Fibroblast of skin of right biceps (primary cell): ENCODE measurements around the gene MRPL19.
"Not testable (repeated sequence)": the region's sequence is repeated elsewhere in the genome, so short reads cannot be mapped to it uniquely, and the experiment has no call there.

Source experiments
- DNase-seq: peaks from one replicate; pipeline ENCODE4 v3.0.0-alpha.2; 2013

MRPL19 gene

DNA sequence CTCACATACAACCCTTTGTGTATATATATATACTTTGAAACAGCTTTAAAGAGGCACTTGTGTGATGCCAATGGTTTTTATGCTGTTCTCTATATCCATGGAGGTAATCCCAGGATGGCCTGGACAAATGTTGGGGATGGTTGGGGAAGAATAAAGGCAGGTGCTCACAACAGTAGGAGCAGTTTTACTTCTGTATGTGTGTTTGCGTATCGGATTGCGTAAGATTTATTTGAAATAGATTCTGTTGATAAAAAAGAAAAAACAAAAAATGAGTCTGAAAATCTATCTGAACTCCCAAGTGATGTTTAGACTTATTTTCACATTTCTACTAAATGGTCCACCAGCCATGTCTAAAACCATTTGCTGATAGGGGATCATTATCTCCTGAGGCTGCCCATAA, 29.3 kb downstream of the MRPL19 start:
- no peak for DNase-seq

DNA sequence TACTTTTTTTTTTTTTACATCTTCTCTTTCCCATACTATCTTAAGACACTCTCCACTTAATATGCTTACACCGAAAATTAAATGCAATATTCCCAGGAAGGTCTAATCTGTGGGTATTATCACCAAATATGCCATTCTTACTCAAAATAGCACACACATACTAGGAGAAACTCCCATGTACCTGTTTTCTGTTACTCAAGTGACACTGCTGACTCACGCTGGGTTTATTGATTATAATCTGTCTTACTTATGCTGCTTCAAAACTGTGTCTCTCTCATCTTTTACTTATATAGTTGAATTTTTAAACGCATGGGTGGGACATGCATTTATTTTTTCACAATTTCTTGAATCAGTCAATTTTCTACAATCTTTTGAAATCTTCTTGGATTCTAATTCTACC, 29.9 kb downstream of the MRPL19 start:
- no peak for DNase-seq

DNA sequence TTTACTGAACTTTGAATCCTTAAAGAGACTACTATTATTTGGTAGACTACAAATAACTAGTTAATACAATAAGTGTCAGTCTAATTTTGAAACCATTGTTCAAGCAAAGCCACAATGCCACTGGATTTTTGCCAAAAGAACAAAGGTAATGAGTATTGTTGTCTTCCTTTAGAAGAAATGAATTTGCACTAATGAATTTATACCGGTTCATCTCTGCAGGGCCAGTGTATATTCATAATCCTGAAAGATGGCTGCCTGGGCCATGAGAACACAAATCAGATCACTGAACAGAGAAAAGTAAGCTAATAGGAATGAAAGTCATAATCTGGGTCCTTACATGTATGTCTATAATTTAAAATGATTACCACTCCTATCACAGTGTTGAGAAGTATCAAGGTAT, 33.0 kb downstream of the MRPL19 start:
- no peak for DNase-seq

DNA sequence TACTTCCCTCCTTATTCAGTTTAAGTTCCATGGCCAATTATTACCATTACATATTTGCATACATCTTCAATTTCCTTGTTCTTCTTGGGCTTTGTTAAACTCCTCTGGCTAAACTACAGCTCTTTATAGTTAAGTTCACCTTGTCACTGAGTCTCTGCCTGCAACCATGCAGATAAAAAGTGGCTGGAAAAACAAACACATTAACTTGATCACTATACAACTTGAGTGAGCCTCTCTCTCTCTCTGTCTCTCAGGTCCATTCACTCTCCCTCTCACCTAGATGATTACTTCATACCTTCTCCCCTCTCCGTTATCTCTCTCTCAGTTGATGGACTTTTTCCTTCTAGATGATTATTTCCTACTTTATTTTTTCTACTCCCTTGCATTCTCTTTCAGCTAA, 33.8 kb downstream of the MRPL19 start:
- DNase-seq = no peak

DNA sequence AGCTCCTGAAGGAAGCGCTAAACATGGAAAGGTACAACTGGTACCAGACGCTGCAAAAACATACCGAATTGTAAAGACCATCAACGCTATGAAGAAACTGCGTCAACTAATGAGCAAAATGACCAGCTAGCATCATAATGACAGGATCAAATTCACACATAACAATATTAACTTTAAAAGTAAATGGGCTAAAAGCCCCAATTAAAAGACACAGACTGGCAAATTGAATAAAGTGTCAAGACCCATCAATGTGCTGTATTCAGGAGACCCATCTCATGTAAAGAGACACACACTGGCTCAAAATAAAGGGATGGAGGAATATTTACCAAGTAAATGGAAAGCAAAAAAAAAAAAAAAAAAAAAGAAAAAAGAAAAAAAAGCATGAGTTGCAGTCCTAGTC, 36.8 kb downstream of the MRPL19 start:
- DNase-seq = not testable (repeated sequence)

DNA sequence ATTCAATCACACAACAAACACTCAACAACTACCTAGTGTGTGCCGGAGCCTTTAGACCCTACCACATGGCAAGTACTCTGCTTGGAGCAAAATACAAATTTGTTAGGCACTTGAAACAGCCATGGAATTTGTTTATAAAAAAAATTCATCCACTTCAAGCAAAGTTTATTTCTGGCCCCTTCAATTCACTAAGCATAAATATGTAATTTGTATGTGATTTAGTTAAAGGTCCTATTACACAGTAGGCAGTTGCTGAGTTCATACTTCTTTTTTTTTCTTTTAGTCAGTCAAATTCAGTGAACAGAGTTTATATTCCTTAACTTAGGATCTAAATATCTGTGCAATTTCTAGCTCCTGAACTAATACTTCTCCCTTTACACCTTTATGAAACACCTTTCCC, 41.6 kb downstream of the MRPL19 start:
- no peak for DNase-seq

DNA sequence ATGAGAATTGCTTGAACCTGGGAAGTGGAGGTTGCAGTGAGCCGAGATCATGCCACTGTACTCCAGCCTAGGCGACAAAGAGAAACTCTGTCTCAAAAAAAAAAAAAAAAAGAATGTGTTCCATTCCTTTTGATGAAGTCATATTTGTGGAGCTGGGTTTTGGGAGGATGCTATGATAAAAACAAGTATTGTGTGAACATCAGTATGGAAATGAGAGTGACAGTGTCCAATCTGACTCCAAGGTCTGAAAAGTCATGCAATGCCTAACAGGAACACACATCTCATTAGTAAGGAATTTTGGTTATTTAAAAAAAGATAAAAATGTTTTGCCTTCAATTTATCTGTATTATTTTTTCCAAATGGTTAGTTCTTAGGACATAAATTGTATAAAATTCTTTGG, 52.3 kb downstream of the MRPL19 start:
- peak; percentile 25 for DNase-seq

DNA sequence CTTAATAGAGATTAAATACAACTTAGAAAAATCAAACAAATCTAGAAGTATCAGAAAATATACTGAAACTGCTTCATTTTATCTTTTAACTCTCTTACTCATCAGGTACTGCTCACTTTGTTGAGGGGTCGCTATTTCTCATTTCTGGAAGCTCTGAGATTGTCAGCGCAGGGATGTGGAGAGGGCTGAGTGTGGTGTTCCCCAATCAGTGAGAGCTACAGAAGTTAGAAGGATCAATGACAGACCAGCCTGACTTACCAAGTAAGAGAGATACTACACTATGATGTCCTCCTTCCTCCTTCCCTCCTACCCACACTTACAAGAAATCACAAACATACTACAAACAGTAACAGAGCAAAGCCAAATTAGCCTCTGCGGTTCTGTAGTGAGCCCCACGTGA, 56.0 kb downstream of the MRPL19 start:
- no peak for DNase-seq

DNA sequence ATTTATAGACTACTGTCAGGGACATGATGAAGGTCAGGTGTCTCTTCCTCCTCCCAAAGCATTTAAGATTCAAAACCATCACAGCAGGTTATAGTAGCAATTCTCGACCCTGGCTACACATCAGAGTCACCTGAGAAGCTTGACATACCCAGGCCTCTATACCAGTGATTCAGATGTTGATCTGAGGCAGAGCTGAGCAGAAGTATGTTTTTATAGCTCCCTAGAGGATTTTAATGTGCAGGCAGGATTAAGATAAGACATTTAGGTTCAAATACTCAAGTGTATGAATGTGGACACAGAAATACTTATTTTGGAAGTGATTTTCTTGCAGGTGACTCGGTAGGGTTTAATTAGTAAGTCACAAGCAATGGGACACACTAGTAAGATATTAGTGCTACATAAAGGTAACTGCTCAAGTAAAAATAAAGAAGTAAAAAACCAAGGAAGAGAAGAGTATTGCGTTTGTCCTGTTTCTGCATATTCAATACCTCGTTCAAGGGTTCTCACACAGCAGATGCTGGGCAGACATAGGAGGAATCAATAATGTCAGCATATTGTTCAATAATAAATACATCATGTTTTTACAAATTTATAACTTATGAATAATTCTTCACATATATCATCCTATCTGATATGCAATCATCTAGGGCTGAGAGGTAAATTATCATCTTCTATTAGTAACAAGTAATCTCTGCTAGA, 57.2 kb downstream of the MRPL19 start:
- DNase-seq = no peak

DNA sequence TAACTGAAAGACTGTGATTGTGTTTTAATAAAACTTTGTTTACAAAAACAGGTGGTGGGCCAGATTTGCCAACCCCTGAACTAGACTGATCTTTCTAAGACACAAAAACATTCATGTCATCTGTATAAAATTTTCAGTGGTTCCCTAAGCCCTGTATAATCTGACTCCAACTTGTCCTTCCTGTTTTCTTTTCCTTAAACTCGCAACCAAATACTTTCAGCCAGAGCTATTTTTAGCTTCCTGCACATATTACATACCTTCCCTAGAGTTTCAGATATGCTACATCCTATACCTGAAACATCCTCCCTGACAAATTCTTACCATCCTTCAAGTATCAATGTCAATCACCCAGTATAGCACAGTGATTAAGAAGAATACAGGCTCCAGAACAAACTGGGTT, 59.3 kb downstream of the MRPL19 start:
- peak; percentile 30 for DNase-seq

DNA sequence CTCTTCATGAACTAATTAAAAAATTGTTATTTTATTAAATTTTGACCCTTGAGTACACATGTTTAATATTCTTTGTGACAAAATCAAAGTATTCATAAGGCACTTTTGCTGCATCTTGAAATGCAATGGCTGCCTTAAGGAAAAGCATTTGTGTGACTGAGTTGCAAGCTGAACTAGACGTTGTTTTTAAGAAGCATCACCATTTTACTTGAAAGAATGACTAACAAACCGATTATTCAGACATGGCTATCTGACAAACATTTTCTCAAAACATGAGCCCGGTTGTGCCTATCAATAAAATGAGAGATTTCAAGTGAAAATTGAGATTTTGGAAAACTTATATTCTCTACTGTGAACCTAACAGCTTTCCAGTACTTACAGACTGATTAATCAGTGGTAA, 61.3 kb downstream of the MRPL19 start:
- DNase-seq = no peak

DNA sequence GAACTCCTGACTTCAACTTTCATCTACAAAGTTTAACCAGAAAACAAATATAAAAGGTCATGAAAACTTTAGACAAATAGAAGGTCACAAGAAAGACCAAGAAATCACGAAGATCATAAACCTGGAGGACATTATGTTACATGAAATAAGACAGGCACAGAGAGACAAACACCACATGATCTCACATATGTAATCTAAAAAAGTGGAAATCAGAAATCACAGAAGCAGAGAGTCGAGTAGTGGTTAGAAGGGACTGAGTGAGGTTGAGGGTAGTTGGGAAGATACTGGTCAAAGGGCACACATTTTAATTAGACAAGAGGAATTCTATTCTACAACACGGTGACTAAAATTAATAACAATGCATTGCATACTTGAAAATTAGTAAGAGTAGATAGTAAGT, 62.7 kb downstream of the MRPL19 start:
- no peak for DNase-seq

DNA sequence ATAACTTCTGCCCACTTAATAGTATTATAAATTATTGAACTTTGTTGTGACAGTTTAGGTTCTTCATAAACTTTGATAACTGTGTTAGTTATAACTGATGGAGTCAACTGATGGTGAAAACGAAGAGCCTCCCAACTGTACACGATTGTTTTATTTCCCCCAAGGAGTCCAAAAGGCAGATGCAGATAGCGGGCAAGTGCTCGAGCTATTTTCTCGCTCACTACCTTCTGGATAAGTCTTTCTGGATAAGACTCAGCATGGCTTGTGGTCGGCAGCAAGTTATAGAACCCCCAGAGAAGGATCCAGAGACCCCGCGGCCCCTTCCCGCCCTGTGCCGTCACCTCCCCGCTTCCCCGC, 63.6 kb downstream of the MRPL19 start:
- no peak for DNase-seq

DNA sequence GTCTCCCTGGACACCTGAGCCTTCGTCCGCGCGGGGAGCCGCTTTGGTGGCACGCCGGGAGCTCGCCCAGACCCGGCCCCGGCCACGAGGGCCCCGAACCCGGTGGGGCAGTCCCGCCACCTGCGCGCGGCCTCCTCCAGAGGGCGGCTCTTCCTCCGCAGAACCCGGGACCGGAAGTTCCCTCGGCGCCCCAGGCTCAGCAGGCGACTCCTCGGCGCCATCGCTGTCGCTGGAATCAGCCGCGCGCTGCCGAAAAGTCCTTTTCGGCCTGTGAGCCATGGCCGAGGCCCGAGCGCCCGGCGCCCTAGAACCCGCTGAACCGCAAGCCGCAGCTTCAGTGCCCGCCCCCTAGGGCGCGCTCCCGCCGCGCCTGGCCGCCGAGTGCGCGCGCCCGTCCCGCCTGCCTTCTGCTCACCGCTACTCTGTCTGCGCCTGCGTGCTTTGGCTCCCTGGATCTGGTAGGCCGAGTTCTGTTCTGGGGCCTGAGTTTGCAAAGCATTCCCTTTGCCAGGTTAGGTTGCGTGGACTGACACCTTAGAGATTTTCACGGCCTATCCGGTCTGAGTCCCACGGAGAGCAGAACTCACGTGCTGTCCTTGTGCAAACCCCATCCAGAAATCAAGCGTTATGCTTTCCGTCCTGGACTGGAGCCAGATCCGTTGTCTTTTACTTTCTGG, 64.1 kb downstream of the MRPL19 start, which contains the start of gene GCFC2:
GCFC2 (minus strand) TSS at position 339 of the 677 bp plus-strand sequence; CDS start at position 279, 60 bp downstream.
- DNase-seq = peak; percentile 90

DNA sequence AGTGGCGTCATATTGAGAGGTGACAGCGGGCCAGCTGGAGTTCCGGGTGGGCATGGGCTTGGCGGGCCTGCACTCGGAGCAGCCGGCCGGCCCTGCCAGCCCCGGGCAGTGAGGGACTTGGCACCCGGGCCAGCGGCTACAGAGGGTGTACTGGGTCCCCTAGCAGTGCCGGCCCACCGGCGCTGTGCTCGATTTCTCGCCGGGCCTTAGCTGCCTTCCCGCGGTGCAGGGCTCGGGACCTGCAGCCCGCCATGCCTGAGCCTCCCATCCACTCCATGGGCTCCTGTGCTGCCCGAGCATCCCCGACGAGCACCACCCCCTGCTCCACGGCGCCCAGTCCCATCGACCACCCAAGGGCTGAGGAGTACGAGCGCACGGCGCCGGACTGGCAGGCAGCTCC, 65.0 kb downstream of the MRPL19 start:
- not testable (repeated sequence) for DNase-seq

DNA sequence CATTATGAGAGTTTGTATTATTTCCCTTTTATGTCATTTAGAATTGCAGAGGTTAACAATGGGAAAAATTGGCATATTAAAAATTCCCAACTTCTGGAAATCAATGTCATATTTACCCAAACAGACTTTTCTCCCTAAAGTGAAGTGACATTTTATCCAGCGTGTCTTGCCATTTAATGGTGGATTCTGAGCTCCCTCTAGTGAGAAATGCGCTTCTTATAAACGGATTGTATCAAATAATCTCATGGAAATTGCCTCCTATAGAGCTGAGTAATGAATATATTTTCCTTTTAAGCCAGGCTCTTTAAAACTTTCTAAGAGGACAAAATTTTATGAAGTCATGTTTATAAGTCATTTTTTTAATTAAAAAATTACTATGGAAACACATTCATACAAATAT, 69.8 kb downstream of the MRPL19 start:
- DNase-seq = no peak

DNA sequence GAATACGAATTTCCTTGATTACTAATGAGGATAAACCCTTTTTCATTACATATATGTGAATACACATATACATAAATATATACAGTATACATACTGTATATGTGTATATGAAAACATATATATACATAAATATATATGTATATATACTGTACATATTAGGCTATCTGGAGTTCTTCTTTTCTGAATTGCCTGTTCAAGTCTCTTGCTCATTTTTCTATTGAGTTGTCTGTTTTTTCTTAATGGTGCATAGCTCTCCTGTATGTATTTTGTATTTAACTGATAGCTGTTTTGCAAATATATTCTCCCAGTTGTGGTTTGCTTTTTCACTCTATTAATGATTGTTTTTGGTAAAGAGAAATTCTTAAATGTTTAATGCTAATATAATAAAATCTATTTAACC, 73.0 kb downstream of the MRPL19 start:
- no peak for DNase-seq

DNA sequence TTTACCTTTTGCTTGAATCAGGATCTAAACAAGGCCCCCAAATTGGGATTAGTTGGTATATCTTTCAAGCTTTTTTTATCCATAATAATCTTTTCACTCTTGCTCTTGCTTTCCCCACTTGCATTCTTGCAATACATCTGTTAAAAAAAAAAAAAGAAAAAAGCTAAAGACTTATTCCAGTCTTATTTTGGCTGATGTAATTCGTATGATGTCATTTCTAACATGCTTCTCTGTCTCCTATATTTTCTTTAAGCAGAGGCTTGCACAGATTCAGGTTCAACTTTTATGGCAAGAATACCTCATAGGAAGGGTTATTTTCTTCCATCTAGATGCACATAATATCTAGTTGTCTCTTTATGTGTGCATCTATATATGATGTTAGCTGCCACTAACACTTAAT, 73.9 kb downstream of the MRPL19 start:
- DNase-seq = no peak

DNA sequence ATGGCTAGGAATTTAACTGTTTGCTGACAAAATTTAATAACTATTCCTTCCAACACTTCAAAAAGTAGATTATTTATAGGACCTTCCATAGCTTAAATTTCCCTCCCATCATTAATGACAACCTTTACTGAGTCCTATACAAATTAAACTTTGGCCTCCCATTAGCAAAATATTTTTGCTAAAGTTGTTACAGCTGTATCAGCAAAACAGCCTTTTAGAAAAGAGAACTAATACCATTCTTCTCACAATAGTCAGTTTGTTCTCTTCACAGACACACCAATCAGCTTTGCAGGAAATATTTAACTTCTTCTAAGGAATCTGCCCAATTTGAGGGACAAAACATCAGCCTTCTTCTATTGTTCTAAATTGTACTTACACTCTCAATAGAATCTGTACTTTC, 76.1 kb downstream of the MRPL19 start:
- DNase-seq = no peak

DNA sequence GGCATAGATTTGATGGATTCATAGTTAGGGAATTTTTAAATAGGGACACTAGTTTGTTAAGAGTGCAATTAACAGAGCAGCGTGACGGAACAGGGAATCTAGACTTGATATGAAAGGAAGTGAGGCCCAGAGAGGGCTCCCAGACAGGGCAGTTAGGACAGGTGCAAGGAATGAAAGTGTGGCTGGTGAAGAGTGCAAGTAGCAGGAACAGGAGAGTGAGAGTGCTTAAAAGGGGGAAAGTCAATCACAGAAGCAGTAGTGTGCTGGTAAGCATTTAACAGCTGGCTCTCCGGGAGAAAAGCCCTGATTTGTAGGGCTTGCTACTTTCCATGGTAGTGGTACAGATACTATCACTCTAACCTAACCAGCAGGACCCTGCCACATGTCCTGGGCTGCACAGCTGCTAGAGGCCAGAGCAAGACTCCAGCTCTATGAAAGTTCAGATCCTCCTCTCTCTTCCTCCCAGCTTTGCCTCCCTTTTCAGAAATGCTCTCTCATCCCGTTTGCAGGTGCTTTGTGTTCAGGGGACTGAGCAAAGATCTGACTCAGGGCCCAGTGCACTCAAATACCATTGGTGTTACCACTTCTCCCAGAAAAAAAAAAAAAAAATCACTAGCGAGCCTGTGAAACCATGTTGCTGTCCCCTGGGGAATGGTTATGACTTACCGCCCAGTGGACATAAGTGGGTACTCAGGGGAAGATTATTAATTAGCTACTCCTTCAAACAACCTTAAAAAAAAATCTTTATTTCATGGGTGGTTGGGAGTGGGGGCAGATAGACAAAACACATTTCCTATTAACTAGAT, 82.2 kb downstream of the MRPL19 start:
- DNase-seq = no peak

DNA sequence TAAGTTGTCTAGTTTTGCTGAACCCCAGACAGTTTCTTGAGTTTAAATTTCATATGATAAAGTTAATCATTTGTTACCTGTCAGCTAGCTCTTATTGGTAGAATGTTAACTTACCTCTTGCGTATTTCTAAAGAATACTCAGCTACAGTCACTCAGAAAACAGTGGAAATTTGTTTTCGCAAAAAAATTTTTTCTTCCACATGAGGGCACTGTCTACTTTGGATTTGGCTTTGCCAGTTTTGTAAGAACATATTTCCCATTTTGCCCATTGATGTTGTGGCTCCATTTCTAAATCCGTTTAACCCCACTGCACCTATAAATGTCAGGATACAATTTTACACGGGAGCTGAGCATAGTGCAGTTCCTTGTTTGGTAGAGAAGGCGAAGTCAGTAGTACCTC, 83.3 kb downstream of the MRPL19 start:
- DNase-seq = no peak

DNA sequence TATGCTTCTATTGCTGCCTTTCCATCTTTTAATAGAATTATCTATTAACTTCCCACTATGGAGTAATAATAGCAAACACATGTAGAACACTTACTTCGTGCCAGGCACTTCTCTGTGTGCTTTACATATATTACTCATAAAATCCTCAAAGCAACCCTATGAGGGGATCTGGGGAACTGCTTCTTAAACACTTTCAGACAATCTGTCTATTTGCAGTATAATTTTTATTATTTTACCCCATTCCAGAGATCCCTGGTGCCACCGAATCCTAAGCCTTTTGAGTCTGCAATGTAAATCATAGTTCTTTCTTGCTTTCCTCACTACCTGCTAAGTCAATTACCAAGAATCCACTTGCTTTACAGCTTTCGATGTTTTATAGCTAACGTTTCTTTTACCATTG, 89.7 kb downstream of the MRPL19 start:
- DNase-seq = no peak

DNA sequence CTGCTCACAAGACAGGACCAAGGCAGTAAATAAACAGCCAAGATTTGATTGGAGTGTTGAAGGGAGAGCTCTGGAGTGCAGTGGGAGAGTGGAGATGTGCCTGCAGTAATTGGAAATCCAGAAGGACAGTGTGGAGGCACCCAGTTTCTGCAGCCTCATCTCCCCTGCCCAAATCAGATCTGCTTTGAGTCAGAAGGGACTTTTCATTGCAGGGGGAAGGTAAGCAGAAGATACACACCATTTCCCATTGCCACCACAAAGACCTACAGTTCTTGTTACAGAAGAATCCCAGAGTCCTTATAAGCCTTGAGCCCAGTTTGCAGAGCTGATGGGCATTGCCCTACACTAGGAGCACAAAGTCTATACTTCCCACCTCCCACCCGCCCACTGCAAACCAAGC, 91.4 kb downstream of the MRPL19 start:
- DNase-seq = no peak
